ENCODE measurements around the gene RALGAPB.

DNA sequence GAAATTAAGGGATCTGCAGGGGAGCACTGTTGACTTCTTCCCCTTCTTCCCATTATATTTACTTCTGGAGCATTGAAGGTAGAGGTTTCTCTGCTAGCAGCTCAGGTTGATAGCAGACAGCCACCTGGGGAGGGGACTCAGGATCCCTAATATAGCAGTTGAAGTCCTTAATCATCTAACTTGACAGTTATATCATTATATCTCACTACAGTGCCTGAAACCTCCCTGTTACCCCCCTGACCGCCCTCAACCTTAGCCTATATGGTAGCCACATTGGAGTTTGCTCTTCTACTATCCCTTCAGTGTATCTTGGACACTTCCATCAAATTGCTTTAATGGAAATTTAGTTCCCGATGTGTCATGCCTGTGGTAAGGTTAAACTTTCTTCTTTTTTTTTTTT is 7.0 kb downstream of the RALGAPB start:
- TF ChIP-seq POLR2AphosphoS5 (IDR thresholded peaks at IDR 0.05) (no peak), POLR2A (IDR thresholded peaks at IDR 0.05) (no peak)
- TF ChIP-seq, protein P1, sequence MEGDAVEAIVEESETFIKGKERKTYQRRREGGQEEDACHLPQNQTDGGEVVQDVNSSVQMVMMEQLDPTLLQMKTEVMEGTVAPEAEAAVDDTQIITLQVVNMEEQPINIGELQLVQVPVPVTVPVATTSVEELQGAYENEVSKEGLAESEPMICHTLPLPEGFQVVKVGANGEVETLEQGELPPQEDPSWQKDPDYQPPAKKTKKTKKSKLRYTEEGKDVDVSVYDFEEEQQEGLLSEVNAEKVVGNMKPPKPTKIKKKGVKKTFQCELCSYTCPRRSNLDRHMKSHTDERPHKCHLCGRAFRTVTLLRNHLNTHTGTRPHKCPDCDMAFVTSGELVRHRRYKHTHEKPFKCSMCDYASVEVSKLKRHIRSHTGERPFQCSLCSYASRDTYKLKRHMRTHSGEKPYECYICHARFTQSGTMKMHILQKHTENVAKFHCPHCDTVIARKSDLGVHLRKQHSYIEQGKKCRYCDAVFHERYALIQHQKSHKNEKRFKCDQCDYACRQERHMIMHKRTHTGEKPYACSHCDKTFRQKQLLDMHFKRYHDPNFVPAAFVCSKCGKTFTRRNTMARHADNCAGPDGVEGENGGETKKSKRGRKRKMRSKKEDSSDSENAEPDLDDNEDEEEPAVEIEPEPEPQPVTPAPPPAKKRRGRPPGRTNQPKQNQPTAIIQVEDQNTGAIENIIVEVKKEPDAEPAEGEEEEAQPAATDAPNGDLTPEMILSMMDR (IDR thresholded peaks at IDR 0.05): no peak

All from breast epithelium (tissue), 3 donors.